ENCODE data around the gene PCGF5.
"Not testable (repeated sequence)": the region's sequence is repeated elsewhere in the genome, so short reads cannot be mapped to it uniquely, and the experiment has no call there.

Gene PCGF5

GRCh38 chr10:91210014-91210413, 10.4 kb upstream of the PCGF5 start:
- DNase-seq (ENCODE audit: low spot score) = no peak

GRCh38 chr10:91210435-91210834, 10.0 kb upstream of the PCGF5 start:
- no peak for DNase-seq (ENCODE audit: low spot score)

- no peak for DNase-seq (ENCODE audit: low spot score)
These were observed 8.8 kb upstream of the PCGF5 start for GRCh38 chr10:91211675-91212074.

GRCh38 chr10:91214911-91215310, 5.6 kb upstream of the PCGF5 start:
- no peak for DNase-seq (ENCODE audit: low spot score)

- DNase-seq (ENCODE audit: low spot score) = no peak
These were observed 5.1 kb upstream of the PCGF5 start for GRCh38 chr10:91215384-91215783.

GRCh38 chr10:91219371-91220193, 881 bp upstream of the PCGF5 start:
- no peak for DNase-seq (ENCODE audit: low spot score)

GRCh38 chr10:91220954-91221675, 652 bp downstream of the PCGF5 start:
- DNase-seq (ENCODE audit: low spot score) = peak; percentile 6

GRCh38 chr10:91226093-91226492, 5.6 kb downstream of the PCGF5 start:
- no peak for DNase-seq (ENCODE audit: low spot score)

- DNase-seq (ENCODE audit: low spot score) = no peak
These were observed 7.1 kb downstream of the PCGF5 start for GRCh38 chr10:91227576-91227975.

GRCh38 chr10:91229683-91230082, 9.2 kb downstream of the PCGF5 start:
- no peak for DNase-seq (ENCODE audit: low spot score)

GRCh38 chr10:91238191-91238590, 17.7 kb downstream of the PCGF5 start:
- DNase-seq (ENCODE audit: low spot score) = no peak

- no peak for DNase-seq (ENCODE audit: low spot score)
These were observed 19.3 kb downstream of the PCGF5 start for GRCh38 chr10:91239789-91240188.

GRCh38 chr10:91242940-91243339, 22.5 kb downstream of the PCGF5 start:
- no peak for DNase-seq (ENCODE audit: low spot score)

- no peak for DNase-seq (ENCODE audit: low spot score)
These were observed 27.1 kb downstream of the PCGF5 start for GRCh38 chr10:91247360-91248111.

GRCh38 chr10:91249700-91250099, 29.2 kb downstream of the PCGF5 start:
- DNase-seq (ENCODE audit: low spot score) = no peak

- no peak for DNase-seq (ENCODE audit: low spot score)
These were observed 29.9 kb downstream of the PCGF5 start for GRCh38 chr10:91250341-91250740.

- peak; percentile 61 for DNase-seq (ENCODE audit: low spot score)
These were observed 31.1 kb downstream of the PCGF5 start for GRCh38 chr10:91251430-91252056.

- DNase-seq (ENCODE audit: low spot score) = no peak
These were observed 32.8 kb downstream of the PCGF5 start for GRCh38 chr10:91253300-91253699.

GRCh38 chr10:91257310-91257709, 36.8 kb downstream of the PCGF5 start:
- DNase-seq (ENCODE audit: low spot score) = no peak

GRCh38 chr10:91260417-91260816, 40.0 kb downstream of the PCGF5 start:
- DNase-seq (ENCODE audit: low spot score) = not testable (repeated sequence)

GRCh38 chr10:91271886-91272285, 51.4 kb downstream of the PCGF5 start:
- no peak for DNase-seq (ENCODE audit: low spot score)

GRCh38 chr10:91284486-91285090, 64.1 kb downstream of the PCGF5 start:
- no peak for DNase-seq (ENCODE audit: low spot score)

All from LoVo (cell line).